GM19099 (cell line): Measurements from ENCODE around the gene B3GNT3.

Source experiments
- POLR2A ChIP-seq: IDR thresholded peaks from 3 replicates; pipeline ENCODE4 v1.6.1; 2011; ENCODE audit warnings: low read depth; ENCODE audit not compliant: insufficient read length; ENCODE audit errors: extremely low read depth

B3GNT3 gene

DNA sequence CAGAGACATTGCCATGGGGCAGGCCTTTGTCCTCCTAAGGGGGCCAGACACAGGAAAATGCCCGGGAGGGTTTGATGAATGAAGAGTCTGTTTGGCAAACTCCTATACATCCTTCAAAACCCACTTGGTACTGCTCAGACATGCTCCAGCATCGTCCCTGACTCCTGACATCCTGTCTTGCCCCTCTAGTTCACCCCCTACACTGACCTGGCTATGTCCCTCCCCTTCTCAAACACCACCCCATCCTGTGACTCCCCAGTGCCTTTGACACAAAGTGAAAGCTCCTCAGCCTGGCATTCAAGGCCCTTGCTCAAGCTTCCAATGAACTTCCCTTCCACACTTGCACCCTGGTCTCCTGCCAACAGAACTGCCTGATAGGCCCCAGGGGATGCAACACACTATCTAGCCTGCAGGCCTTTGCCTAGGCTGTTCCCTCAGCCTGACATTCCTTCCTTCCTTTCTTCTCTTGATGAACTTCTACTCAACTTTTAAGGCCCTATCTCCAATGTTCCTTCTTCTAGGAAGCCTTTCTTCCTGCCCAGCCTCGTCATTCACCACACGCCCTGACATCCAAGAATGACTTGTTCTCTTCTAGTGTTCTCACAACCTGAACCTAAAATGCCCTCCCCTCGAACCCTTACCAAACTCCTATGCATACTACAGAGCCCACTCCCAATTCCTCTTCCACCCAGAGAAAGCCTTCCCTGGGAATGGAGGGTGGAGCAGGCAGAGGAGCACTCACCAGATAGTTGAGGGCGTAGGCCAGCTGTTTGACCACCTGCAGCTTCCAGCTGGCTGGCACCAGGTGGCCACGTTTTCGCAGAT is 40.5 kb downstream of the B3GNT3 start:
- no peak for TF ChIP-seq POLR2A

DNA sequence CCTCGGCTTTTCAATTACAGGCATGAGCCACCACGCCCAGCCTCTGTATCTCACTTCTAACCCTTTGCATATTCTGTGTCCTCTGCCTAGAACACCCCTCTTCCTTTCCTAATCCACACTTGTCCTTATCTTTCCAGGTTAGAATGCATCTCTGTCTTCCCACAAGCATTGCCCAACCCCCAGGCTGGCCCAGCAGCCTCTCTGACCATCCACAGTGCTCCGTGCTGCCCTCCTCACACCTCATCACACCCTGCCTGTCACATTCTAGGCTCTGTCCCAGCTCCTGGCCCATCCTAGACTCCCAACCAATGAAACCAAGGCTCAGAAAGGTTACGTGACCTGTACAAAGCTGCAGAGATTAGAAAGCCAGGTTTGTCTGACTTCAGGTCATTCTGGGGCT is 41.6 kb downstream of the B3GNT3 start:
- no peak for TF ChIP-seq POLR2A

DNA sequence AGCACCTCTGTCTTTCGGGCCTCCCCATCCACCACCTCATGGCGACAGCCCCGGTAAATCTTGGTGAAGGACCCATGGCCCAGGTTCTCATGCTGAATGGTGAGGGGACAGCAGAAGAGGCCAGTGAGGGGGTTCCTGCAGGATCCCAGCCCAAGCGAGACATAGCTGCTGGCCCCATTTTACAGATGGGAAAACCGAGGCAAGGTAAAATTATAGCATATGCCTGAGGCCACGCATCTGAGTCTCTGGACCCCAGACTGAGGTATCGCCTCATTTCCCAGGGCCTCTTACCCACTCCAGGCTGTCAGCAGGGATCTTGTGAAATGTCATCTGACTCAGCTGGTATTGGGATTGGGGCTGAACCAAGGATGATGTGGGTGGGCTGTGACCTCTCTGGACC is 43.0 kb downstream of the B3GNT3 start:
- TF ChIP-seq POLR2A = no peak

DNA sequence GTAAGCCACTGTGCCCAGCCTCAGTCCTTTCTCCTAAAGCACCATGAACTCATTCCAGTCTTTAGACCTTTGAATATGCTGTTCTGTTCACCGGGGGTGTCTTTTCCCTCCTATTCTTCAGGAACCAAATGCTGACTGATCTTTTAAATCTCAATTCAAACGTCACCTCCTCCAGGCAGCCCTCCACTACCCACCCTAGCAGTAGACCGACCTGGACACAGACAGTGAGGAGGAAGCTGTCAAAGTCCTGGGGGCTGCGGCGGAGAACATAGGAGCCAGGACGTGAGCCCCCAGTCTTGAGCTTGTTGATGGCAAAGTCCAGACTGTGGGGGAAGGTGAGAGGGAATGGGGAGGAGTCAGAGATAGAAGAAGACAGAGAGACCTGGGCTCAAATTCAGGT is 45.1 kb downstream of the B3GNT3 start:
- TF ChIP-seq POLR2A = no peak

DNA sequence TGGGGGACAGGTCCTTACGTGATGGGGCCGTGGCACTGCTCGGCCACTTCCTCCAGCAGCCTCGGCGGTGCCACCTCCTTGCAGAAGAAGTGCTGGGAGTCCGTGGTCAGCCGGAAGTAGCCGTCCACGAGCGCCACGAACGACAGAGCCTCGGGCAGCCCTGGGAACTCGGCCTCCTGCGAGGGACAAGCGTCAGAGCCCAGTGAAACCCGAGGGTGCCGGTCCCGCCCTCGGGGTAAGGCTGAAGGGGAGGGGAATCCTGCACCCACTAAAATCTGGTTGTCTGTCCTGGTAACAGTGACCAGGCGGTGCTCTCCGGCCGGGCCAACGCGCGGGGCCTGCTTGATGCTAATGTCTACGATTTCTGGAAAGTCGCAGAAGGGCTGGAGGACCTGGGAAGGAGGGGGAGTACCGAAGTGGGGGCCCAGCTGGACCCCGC is 46.5 kb downstream of the B3GNT3 start:
- no peak for TF ChIP-seq POLR2A

DNA sequence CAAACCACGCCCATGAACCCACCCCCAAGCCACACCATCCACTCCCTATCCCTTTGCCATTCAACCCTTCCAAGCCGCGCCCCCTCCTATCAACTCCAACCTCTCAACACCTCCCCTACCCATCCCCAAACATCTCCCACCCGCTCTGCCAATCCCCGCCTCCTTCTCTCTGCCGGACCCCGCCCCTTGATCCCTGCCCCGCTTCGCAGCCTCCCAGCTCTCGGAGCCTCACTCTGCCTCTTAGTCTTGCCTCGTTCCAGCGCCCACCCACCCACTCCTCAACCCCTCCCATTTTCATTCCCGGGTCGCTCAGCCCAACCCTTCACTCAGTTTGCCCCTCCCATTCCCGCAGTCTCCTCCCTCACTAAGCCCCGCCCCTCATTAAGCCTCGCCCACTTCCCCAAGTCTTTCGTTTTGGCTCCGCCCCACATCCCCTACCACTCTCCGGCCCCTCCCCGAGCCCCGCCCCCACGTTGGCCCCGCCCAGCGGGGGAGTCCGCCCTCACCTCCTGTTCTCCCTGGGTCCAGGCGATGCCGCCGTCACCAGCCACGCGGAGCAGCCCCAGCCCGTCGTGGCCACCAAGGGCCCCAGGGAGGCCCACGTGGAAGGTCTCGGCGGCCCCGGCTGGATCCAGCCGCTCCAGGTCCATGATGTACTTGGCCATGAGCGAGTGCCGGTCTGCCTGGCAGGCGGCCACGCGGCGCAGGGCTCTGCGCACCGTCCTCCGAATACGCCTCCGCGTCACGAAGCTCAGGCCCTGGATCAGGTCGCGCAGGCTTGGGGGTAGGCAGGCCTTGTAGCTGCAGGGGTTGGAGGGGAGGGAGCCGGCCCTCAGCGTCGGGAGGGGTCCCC is 47.1 kb downstream of the B3GNT3 start:
- TF ChIP-seq POLR2A = no peak

DNA sequence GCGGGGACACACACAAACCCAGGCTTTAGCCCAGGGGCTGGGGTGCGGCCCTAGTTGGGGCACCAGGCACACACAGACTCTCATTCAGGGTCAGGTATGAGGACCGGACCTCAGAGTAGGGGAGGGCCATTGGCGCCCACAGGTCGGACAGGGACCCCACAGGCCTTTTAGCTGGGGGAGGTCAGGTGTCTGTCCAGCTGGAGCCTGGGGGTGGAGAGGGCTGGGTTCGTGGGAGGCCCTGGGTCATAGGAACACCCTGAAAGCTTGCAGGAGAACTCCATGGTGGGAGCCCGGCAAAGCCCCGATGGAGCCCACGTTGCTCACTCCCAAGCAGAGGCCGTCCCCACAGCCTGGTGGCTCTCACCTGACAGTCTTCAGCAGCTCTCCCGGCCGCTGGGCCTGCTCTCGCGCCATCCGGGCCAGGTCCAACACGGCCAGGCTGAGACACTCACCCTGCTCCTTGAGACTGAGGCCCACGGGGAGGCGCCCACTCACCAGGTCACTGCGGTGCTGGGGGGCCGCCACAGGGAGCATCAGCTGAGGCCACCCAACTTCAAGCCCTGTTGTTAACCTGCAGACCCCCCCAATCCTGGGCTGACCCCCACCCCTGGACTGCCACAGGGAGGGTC is 47.8 kb downstream of the B3GNT3 start:
- no peak for TF ChIP-seq POLR2A

DNA sequence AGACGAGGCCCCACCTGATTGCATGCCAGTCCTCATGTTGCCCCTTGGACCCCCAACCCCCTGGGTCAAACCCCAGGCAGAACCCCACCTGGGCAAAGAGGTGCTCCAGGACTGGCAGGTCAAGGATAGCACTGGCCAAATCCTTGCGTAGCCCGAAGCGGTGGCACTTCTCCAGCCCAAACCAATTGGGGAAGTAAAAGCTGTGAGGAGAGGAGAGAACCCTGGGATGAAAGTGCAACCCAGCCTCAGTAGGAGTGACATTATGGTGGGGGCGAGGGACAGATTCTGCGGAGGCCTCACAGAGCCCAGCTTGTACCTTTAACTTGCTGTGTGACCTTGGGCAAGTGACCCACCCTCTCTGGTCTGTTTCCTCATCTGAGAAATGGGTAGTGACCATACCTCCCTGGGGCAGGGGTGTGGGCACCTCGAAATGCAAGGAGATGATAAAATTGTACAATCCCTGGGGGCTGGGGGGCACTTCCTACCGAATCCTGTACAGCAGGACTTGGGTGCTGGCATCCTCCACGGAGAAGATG is 48.4 kb downstream of the B3GNT3 start:
- TF ChIP-seq POLR2A = no peak

DNA sequence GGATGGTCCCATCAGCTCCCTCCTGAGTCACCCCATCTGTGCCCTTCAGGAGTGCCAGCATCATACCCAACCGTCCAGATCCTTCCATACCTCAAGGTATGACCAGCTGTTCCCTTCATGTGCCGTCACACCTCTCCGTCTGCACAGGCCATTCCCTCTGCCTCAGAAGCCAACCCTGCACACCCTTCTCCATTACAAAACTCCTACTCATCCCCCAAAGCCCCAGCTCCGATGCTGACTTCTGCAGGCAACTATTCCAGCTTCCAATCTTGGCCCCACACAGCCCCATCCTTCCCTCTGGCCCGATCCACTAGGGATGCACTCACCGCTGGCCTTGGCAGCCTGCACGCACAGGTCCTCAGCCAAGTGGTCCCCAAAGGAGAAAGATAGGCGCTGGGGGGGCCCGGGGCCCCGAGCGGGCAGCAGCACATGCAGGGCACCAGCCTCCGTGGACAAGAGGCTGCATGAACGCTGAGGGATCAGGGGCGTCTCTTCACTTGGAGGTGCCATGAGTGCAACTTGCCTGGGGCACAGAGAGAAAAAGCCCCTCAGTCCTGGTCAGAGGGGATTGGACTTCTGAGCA is 49.1 kb downstream of the B3GNT3 start:
- TF ChIP-seq POLR2A = no peak

DNA sequence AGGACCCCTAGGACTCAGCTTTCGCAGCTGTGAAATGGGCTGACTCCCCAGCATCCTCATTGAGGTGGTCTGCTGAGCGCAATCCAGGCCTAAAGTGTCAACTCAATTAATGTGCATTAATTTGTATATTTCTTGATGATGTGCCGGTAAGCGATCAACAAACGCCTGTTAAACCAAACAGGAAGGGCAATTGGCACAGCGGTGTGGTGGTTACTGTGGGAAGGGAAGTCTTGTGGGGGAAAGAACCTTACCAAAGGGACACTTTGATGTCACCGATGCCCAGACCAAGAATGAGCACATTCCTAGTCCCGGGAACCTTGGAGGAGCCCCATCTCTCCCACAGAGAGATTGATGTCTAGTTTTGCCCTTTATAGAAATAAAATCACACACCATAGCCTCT is 51.2 kb downstream of the B3GNT3 start:
- no peak for TF ChIP-seq POLR2A

DNA sequence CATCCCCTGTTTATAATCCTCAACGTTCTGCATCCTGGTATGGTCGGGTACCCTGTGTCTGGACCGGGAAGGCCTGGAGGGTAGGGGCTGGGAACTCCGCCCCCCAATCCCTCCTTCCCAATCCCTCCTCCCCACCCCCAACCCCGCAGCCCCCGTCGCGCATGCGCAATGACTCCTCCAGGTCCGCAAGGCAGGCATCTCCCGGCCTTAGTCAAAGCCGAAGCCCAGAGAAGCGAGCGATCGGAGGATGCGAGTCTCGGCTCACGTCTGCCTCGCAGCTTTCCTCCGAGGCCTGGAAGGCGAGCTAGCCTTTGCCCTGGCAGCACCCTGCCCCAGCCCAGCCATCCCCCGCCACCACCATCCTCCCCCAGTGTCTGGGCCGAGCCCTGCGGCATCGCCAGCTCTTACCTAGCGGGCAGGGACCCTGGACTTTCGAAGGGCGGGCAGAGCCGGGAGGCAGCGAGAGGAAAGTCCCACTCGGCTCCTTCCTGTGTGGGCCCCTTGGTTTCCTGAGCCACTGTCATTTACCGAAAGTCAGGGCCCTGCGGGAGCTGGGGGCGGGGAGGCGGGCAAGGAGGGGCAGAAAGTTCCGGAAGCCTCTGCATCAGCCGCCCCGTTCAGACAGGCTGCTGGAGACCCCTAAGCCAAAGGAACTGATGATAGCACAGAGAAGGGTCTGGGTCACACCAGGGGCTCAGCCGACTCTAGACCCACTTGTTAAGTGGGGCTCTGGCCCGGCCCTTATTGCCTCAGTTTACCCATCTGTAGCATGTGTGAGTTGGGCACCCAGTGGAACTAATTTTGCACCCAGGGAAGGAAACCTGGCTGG is 52.8 kb downstream of the B3GNT3 start, which contains the start of gene JAK3:
TSS of gene JAK3 (minus strand) at position 445 of the 829 bp plus-strand sequence. CDS start 3,565 bp downstream, outside the sequence.
- peak; percentile 87 for TF ChIP-seq POLR2A

DNA sequence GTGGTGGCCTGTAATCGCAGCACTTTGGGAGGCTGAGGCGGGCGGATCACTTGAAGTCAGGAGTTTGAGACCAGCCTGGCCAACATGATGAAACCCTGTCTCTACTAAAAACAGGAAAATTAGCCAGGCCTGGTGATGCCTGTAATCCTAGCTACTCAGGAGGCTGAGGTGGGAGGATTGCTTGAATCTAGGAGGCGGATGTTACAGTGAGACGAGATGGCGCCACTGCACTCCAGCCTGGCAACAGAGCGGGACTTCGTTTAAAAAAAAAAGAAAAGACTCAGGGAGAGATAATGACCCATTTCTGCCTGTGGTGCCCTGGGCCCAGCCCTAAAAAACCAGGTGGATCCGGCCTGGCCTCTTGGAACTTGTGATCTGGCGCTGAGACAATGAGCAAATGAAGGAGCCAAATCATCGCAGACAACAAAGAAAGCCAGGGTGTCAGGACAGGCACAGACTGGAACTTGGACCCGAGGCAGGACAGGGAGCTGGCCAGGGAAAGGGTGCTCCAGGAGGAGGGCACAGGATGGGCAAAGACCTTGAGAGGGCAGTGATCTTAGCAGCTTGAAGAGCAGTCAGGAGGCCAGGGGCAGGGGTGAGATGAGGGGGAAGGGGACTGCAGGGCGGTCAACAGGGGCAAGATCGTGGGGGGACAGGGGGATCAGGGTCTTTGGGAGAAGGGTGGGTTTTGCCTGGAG is 53.8 kb downstream of the B3GNT3 start:
- TF ChIP-seq POLR2A = no peak

DNA sequence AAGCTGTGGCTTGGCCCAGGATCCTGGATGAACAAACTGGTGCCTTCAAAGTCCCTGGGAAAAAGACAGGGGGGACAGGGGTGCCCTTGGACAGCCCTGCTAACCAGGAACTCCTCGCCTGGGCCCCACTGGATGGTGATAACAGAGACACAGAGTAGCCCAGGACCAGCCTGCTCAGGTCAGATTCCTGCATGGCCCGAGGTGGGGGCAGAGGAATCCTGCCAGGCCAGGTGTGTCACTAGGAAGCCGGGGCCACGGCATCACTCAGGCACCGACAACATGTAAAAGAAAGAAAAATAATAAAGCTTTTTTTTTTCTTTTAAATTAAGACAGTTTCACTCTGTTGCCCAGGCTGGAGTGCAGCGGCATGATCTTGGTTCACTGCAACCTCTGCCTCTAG is 59.1 kb downstream of the B3GNT3 start:
- TF ChIP-seq POLR2A = no peak
